ENCODE results near the gene CACNA1E.
"Not testable (repeated sequence)": the region's sequence is repeated elsewhere in the genome, so short reads cannot be mapped to it uniquely, and the experiment has no call there.

The CACNA1E gene

GRCh38 chr1:181517181-181517875 is 34.0 kb downstream of the CACNA1E start:
- no peak for DNase-seq (ENCODE audit: low spot score)

- no peak for DNase-seq (ENCODE audit: low spot score)
Observed at GRCh38 chr1:181518152-181518551, 34.8 kb downstream of the CACNA1E start.

GRCh38 chr1:181522864-181523263 is 39.5 kb downstream of the CACNA1E start:
- DNase-seq (ENCODE audit: low spot score) = no peak

- DNase-seq (ENCODE audit: low spot score) = no peak
Observed at GRCh38 chr1:181525104-181525721, 41.9 kb downstream of the CACNA1E start.

GRCh38 chr1:181528241-181528640 is 44.9 kb downstream of the CACNA1E start:
- DNase-seq (ENCODE audit: low spot score) = not testable (repeated sequence)

GRCh38 chr1:181531441-181531840 is 48.1 kb downstream of the CACNA1E start:
- no peak for DNase-seq (ENCODE audit: low spot score)

GRCh38 chr1:181531951-181532600 is 48.8 kb downstream of the CACNA1E start:
- peak; percentile 16 for DNase-seq (ENCODE audit: low spot score)

- no peak for DNase-seq (ENCODE audit: low spot score)
Observed at GRCh38 chr1:181538836-181539235, 55.5 kb downstream of the CACNA1E start.

GRCh38 chr1:181541458-181541857 is 58.1 kb downstream of the CACNA1E start:
- DNase-seq (ENCODE audit: low spot score) = no peak

- DNase-seq (ENCODE audit: low spot score) = no peak
Observed at GRCh38 chr1:181541947-181542346, 58.6 kb downstream of the CACNA1E start.

- DNase-seq (ENCODE audit: low spot score) = not testable (repeated sequence)
Observed at GRCh38 chr1:181542406-181542805, 59.1 kb downstream of the CACNA1E start.

- DNase-seq (ENCODE audit: low spot score) = no peak
Observed at GRCh38 chr1:181545395-181545794, 62.1 kb downstream of the CACNA1E start.

GRCh38 chr1:181548497-181548896 is 65.2 kb downstream of the CACNA1E start:
- no peak for DNase-seq (ENCODE audit: low spot score)

GRCh38 chr1:181551249-181551648 is 67.9 kb downstream of the CACNA1E start:
- DNase-seq (ENCODE audit: low spot score) = no peak

GRCh38 chr1:181551754-181552153 is 68.4 kb downstream of the CACNA1E start:
- DNase-seq (ENCODE audit: low spot score) = no peak

GRCh38 chr1:181554465-181554864 is 71.1 kb downstream of the CACNA1E start:
- DNase-seq (ENCODE audit: low spot score) = no peak

GRCh38 chr1:181556631-181557030 is 73.3 kb downstream of the CACNA1E start:
- DNase-seq (ENCODE audit: low spot score) = no peak

GRCh38 chr1:181557313-181557712 is 74.0 kb downstream of the CACNA1E start:
- DNase-seq (ENCODE audit: low spot score) = no peak

- no peak for DNase-seq (ENCODE audit: low spot score)
Observed at GRCh38 chr1:181558416-181558815, 75.1 kb downstream of the CACNA1E start.

- DNase-seq (ENCODE audit: low spot score) = no peak
Observed at GRCh38 chr1:181559142-181559541, 75.8 kb downstream of the CACNA1E start.

- DNase-seq (ENCODE audit: low spot score) = no peak
Observed at GRCh38 chr1:181562395-181562794, 79.1 kb downstream of the CACNA1E start.

- DNase-seq (ENCODE audit: low spot score) = no peak
Observed at GRCh38 chr1:181568736-181569135, 85.4 kb downstream of the CACNA1E start.

- no peak for DNase-seq (ENCODE audit: low spot score)
Observed at GRCh38 chr1:181577475-181577874, 94.2 kb downstream of the CACNA1E start.

Data from SW480 (cell line).